GM10248 (cell line): ENCODE data around the gene PGAM4.
"Not testable (repeated sequence)": the region's sequence is repeated elsewhere in the genome, so short reads cannot be mapped to it uniquely, and the experiment has no call there.

Source experiments
- CTCF ChIA-PET: fragments of 300-600 bp; sonication (Branson Sonifier 250); formaldehyde crosslinking; extraction: SDS; loops from one replicate; lab custom pipeline; 2021; ENCODE audit warnings: antibody characterized with exemption; lab: Yijun Ruan, JAX
- POLR2A ChIA-PET: fragments of 350-650 bp; sonication (Branson Sonifier 250); formaldehyde crosslinking; extraction: SDS; loops from one replicate; lab custom pipeline; 2020; ENCODE audit warnings: antibody characterized with exemption; lab: Yijun Ruan, JAX
- DNase-seq: peaks from one replicate; pipeline ENCODE4 v3.0.0; 2012; ENCODE audit errors: extremely low spot score
- CTCF ChIP-seq: IDR thresholded peaks from 2 replicates; pipeline ENCODE4 v1.5.1; 2012; ENCODE audit warnings: mild to moderate bottlenecking, low read depth; ENCODE audit errors: extremely low read depth, missing control alignments, control extremely low read depth

Gene PGAM4

GRCh38 chrX:77953302-77953701, 16.1 kb downstream of the PGAM4 start:
- DNase-seq = no peak
- ChIA-PET POLR2A (no interaction called here), CTCF (interaction anchor here (0.9 to 1.1 kb wide), 2 partner anchors 10 to 17 kb away, joined by 3 read pairs; no protein-coding TSS in a partner anchor)
- TF ChIP-seq CTCF = no peak

GRCh38 chrX:77952173-77952572, 17.3 kb downstream of the PGAM4 start:
- no peak for DNase-seq
- CTCF ChIA-PET = no interaction called here
- POLR2A ChIA-PET = no interaction called here
- no peak for TF ChIP-seq CTCF

DNA sequence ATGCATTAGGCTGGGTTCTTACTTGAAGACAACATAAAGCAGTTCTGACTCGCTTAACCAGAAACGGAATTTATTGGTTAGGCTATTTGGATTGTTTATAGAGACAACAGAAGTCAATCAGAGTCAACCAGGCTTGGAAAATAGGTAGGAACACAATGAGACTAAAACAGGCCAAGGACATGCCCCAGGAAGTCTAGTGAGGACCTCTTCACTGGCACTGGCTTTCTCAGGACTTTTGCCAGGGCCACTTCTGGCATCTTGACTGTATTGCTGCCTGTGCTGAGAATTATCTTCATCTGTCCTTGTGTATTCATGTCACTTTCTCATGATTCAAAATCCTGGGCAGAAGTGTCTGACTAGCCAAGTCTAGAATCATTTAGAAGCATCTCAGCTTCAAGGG, 19.6 kb downstream of the PGAM4 start:
- TF ChIP-seq CTCF = no peak
- CTCF ChIA-PET = no interaction called here
- no peak for DNase-seq
- POLR2A ChIA-PET = no interaction called here

GRCh38 chrX:77946571-77946970, 22.9 kb downstream of the PGAM4 start:
- CTCF ChIA-PET = no interaction called here
- no peak for DNase-seq
- POLR2A ChIA-PET = no interaction called here
- TF ChIP-seq CTCF = no peak

DNA sequence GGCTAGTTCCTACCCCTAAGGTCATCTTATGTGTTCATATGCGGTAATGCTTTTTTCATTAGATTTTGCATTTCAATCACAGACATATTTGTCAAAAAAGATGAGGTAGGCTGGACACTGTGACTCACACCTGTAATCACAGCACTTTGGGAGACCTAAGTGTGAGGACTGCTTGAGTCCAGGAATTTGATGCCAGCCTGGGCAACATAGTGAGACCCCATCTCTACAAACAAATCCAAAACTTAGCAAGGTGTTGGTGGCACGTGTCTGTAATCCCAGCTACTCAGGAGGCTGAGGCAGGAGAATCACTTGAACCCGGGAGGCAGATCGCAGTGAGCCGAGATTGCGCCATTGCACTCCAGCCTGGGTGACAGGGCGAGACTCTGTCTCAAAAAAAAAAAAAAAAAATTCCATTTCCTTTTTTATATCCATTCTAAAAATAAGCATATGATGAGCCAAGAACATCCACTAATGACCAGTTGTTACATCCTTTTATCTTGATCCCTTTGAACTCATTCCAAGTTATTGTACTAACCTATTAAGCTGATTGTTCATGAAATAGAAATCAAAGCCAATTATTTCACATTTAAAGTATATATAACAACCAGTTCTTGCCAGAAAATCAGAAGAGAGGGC, 23.4 kb downstream of the PGAM4 start:
- ChIA-PET CTCF (no interaction called here), POLR2A (interaction anchor here (0.7 kb wide), 1 partner anchor 271 kb away, joined by 3 read pairs; no protein-coding TSS in a partner anchor)
- TF ChIP-seq CTCF = no peak
- DNase-seq = no peak

DNA sequence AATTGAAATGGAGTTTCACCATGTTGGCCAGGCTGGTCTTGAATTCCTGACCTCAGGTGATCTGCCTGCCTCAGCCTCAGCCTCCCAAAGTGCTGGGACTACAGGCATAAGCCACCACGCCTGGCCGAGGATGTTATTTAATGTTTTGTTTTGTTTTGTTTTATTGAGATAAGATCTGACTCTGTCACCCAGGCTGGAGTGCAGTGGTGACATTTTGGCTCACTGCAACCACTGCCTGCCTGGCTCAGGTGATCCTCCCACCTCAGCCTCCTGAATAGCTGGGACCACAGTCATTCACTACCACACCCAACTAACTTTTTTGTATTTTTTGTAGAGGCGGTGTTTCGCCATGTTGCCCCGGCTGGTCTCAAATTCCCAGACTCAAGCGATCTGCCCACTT, 24.4 kb downstream of the PGAM4 start:
- CTCF ChIA-PET = not testable (repeated sequence)

GRCh38 chrX:77938083-77938680, 31.3 kb downstream of the PGAM4 start:
- DNase-seq = no peak
- ChIA-PET CTCF (no interaction called here), POLR2A (no interaction called here)
- no peak for TF ChIP-seq CTCF

More for the DNA sequence above, 24.4 kb downstream of the PGAM4 start:
- DNase-seq = not testable (repeated sequence)
- POLR2A ChIA-PET = interaction anchor here (0.6 to 0.7 kb wide), 2 partner anchors 89 to 270 kb away, joined by 3 read pairs; no protein-coding TSS in a partner anchor
